Body of pancreas (tissue), 4 donors: Measurements from ENCODE around the gene EXT2. TPM values are rescaled to one million over a fixed set of nuclear protein-coding genes. Genes with fewer than 3 reads are reported as not detected.

Experiments
- ATAC-seq: fragments of 150-250 bp; one replicate; pipeline ENCODE4 v1.9.1; 2016
- DNase-seq, 4 donors: peaks; one replicate each; pipeline ENCODE4 v3.0.0-alpha.2; 2019
- H3K27ac ChIP-seq, 4 donors: fragments of 200-600 bp; sonication (generic); 1 replicate in 3 of 4; 2 replicates in 1 of 4; pipeline versions ENCODE4 v1.5.1 to v1.6.1; 2016 to 2019; ENCODE audit warnings: mild to moderate bottlenecking in 1 of 4, mixed read lengths in 1 of 4, moderate library complexity in 1 of 4
- H3K27me3 ChIP-seq, 2 donors: fragments of 200-600 bp; sonication (generic); one replicate each; pipeline ENCODE4 v1.6.0; 2016; ENCODE audit warnings: mild to moderate bottlenecking in 1 of 2
- H3K36me3 ChIP-seq, 2 donors: fragments of 200-600 bp; sonication (generic); replicated peaks in 1 of 2; 2 replicates each; pipeline ENCODE4 v1.5.1; 2016; ENCODE audit warnings: low read depth in 2 of 2; ENCODE audit not compliant: insufficient read depth in 1 of 2
- H3K4me1 ChIP-seq: fragments of 200-600 bp; sonication (generic); one replicate; pipeline ENCODE4 v1.6.0; 2016
- H3K4me3 ChIP-seq, 2 donors: fragments of 200-600 bp; sonication (generic); 1 replicate in 1 of 2; 2 replicates in 1 of 2; pipeline ENCODE4 v1.5.1; 2016 to 2019
- H3K9me3 ChIP-seq, 3 donors: fragments of 200-600 bp; sonication (generic); 1 replicate in 2 of 3; 2 replicates in 1 of 3; pipeline ENCODE4 v1.5.1; 2016
- POLR2A ChIP-seq, 3 donors: fragments of 450-650 bp; IDR thresholded peaks; one replicate each; pipeline ENCODE4 v1.6.1; 2016; ENCODE audit warnings: antibody characterized with exemption in 3 of 3, mild to moderate bottlenecking in 2 of 3
- WGBS, 2 donors: methylation state at CpG; one replicate each; pipeline ENCODE4 v1.1.5; 2017; 5-methylcytosine and 5-hydroxymethylcytosine counted together
- intact Hi-C: fragments of 100-400 bp; cut with DNase I; formaldehyde crosslinking; loops from one replicate; pipeline ENCODE4 v1.15.1; 2023
- total RNA-seq, 2 donors: library from RNA; depleted of rRNA; stranded (reverse); fragments of >200 nt; gene quantifications; one replicate each; pipeline ENCODE4 v1.1.0, GENCODE V29; 2016
- TF ChIP-seq, protein P1 (sequence below), 7 experiments: fragments of 450-650 bp in 4 of 7; fragments of 200-600 bp in 3 of 7; sonication (generic) in 3 of 7; IDR thresholded peaks; one replicate each; pipeline ENCODE4 v1.5.1; 2016 to 2019; ENCODE audit warnings: antibody characterized with exemption in 7 of 7

EXT2 gene
- total RNA-seq, 2 donors from 2014 or later = 21.4 to 34.2 TPM

DNA sequence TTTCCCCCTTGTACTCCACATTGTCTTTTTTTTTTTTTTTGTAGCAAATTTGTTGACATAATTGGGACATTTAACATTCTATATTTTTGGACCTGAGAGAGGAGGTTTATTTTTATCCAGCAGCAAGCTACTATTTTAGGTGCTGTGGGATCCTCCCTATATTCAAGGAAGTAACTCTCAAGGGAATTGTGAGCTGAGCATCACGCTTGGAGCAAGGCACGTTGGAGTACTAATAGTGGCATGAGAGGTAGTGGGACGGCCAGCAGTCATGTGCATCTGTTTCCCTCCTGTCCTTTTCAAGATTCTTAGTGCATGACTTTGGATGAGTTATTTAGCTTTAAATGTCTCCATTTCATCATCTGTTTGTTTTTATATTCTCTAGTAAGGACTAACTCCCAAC, 52.3 kb downstream of the EXT2 start:
- Histone ChIP-seq H3K4me3 (no peak overlapping the region), H3K4me1 (no peaks in the 10 kb centered on the region), H3K9me3 (no peaks in the 10 kb centered on the region), H3K36me3 (peaks cover 0 to 3% of the 10 kb centered on the region in 2 donors), H3K27me3 (no peaks in the 10 kb centered on the region), H3K27ac (no peak overlapping the region)
- TF ChIP-seq, protein P1, sequence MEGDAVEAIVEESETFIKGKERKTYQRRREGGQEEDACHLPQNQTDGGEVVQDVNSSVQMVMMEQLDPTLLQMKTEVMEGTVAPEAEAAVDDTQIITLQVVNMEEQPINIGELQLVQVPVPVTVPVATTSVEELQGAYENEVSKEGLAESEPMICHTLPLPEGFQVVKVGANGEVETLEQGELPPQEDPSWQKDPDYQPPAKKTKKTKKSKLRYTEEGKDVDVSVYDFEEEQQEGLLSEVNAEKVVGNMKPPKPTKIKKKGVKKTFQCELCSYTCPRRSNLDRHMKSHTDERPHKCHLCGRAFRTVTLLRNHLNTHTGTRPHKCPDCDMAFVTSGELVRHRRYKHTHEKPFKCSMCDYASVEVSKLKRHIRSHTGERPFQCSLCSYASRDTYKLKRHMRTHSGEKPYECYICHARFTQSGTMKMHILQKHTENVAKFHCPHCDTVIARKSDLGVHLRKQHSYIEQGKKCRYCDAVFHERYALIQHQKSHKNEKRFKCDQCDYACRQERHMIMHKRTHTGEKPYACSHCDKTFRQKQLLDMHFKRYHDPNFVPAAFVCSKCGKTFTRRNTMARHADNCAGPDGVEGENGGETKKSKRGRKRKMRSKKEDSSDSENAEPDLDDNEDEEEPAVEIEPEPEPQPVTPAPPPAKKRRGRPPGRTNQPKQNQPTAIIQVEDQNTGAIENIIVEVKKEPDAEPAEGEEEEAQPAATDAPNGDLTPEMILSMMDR (IDR thresholded peaks at IDR 0.05) = no peak
- TF ChIP-seq POLR2A (IDR thresholded peaks at IDR 0.05) = no peak
- DNase-seq (no peak), ATAC-seq (no peak)
- WGBS, 2 donors = 90 to 100% methylated on average over 3 of the region's 3 CpGs
- intact Hi-C loops = no loop called here

DNA sequence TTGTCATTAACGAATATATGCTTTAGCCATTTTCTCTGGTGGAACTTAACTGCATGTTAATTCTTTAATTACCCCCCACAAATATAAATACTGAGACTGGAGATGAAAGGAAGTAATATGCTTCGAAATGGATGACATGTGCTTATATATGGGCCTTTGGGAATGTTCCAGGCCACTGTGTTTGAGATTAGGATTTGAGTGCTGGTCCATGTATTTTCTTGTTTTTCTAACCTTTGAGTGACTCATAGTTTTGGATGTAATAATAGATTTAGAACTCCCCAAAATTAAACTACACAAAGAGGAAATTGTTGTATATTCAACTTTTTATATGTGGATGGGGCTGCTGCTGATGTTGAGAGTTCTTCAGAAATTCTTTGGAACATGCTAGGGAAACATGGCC, 54.2 kb downstream of the EXT2 start:
- Histone ChIP-seq H3K27ac (no peak overlapping the region), H3K4me3 (no peak overlapping the region), H3K27me3 (no peaks in the 10 kb centered on the region), H3K36me3 (peaks cover 0 to 3% of the 10 kb centered on the region in 2 donors), H3K4me1 (no peaks in the 10 kb centered on the region), H3K9me3 (no peaks in the 10 kb centered on the region)
- ATAC-seq (no peak), DNase-seq (no peak)
- TF ChIP-seq, protein P1 (IDR thresholded peaks at IDR 0.05) = no peak
- no peak for TF ChIP-seq POLR2A (IDR thresholded peaks at IDR 0.05)
- intact Hi-C loops = no loop called here
- WGBS, 2 donors = 84 to 95% methylated on average over 2 of the region's 2 CpGs

GRCh38 chr11:44150401-44150800, 54.9 kb downstream of the EXT2 start:
- Histone ChIP-seq H3K27ac (no peak overlapping the region), H3K4me1 (no peaks in the 10 kb centered on the region), H3K9me3 (no peaks in the 10 kb centered on the region), H3K4me3 (no peak overlapping the region), H3K36me3 (peaks cover 0 to 3% of the 10 kb centered on the region in 2 donors), H3K27me3 (no peaks in the 10 kb centered on the region)
- 74 to 79% methylated on average over 1 of the region's 1 CpG for WGBS, 2 donors
- TF ChIP-seq POLR2A (IDR thresholded peaks at IDR 0.05) = no peak
- TF ChIP-seq, protein P1 (IDR thresholded peaks at IDR 0.05) = no peak
- ATAC-seq (no peak), DNase-seq (no peak)
- intact Hi-C loops = no loop called here

DNA sequence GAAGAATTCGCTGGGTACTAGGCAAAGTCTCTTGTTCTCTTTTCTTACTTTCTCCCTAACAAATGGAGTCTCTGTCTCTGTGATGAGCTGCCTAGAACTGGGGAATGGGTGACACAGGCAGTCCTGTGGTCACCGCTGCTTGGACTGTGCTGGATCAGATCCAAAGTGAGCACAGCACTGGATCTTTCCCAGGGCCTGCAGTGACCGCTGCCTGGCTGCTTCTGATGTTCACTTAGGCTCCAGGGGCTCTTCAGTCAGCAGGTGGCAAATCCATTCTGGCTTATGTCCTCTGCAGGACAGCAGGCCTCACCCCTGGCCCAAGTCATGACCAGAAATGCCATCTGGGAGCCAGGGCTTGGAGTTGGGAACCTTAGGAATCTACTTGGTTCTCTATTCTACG, 61.5 kb downstream of the EXT2 start:
- peaks cover 13% of the 10 kb centered on the region for H3K4me1 ChIP-seq
- DNase-seq = no peak
- H3K9me3 ChIP-seq = peaks cover 0 to 8% (median 0%) of the 10 kb centered on the region in 3 donors
- H3K27me3 ChIP-seq = no peaks in the 10 kb centered on the region
- H3K4me3 ChIP-seq = no peak overlapping the region
- H3K36me3 ChIP-seq = no peaks in the 10 kb centered on the region
- 93 to 96% methylated on average over 4 of the region's 4 CpGs for WGBS, 2 donors
- intact Hi-C loops = no loop called here
- ATAC-seq = no peak
- no peak overlapping the region for H3K27ac ChIP-seq
- TF ChIP-seq, protein P1 (IDR thresholded peaks at IDR 0.05) = no peak
- TF ChIP-seq POLR2A (IDR thresholded peaks at IDR 0.05) = no peak

DNA sequence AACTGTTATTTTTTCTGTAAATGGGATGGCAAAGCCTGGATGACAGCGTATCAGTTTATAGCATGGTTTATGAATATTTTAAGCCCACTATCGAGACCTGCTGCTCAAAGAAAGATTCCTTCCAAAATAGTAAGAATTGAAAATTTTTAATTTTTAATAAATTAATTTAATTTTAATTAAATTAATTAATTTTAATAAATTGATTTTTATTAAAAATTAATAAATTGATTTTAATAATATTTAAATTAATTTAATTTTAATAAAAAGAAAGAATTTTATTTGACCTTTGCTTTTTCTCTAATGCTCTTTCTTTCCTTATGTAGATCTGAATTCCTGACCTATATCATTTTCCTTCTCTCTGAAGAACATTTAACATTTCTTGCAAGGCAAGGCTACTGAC, 62.9 kb downstream of the EXT2 start:
- TF ChIP-seq, protein P1 (IDR thresholded peaks at IDR 0.05) = no peak
- Histone ChIP-seq H3K27ac (no peak overlapping the region), H3K27me3 (no peaks in the 10 kb centered on the region), H3K4me3 (no peak overlapping the region), H3K4me1 (peaks cover 13% of the 10 kb centered on the region), H3K36me3 (no peaks in the 10 kb centered on the region), H3K9me3 (peaks cover 0 to 8% (median 0%) of the 10 kb centered on the region in 3 donors)
- no peak for DNase-seq
- 98 to 100% methylated on average over 2 of the region's 2 CpGs for WGBS, 2 donors
- ATAC-seq = no peak
- intact Hi-C loops = no loop called here
